HG03060 (cell line): ENCODE data around the gene FRMD8.
A peak's percentile ranks its signal among the peaks of the same experiment; 100 is the strongest.

Experiments used
- ATAC-seq: cut with Tn5 transposase; IDR thresholded peaks from one replicate; pipeline ENCODE4 v1.9.1; 2021; ENCODE audit warnings: low read depth, moderate number of reproducible peaks; ENCODE audit not compliant: unreplicated experiment

Gene FRMD8

DNA sequence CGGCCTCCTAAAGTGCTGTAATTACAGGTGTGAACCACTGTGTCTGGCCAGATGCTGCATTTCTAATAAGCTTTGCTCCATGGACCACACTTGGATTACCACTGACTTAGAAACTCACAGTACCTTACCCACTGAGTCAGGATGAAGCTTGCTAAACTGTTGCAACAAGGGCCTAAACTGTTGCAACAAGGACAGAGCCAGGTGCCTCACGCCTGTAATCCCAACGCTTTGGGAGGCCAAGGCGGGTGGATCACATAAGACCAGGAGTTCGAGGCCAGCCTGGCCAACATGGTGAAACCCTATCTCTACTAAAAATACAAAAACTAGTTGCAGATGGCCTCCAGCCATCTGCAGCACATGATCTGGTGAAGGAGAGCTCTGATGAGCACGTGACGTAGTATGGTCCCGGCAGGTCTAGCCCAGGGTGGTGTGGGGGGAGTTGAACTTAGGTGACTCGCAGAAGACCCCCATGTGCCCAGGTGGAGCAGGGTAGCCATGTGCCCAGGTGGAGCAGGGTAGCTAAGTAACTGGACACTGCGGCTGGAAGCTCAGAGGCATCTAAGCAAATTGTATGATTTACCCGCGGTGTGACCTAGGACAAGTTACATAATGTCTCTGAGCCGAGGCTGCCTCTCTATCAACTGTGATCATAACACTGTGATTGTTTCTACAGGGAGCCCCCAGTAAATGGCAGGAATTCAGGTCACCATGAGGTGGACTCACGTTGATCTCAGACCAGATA, 12.4 kb upstream of the FRMD8 start:
- no peak for ATAC-seq

DNA sequence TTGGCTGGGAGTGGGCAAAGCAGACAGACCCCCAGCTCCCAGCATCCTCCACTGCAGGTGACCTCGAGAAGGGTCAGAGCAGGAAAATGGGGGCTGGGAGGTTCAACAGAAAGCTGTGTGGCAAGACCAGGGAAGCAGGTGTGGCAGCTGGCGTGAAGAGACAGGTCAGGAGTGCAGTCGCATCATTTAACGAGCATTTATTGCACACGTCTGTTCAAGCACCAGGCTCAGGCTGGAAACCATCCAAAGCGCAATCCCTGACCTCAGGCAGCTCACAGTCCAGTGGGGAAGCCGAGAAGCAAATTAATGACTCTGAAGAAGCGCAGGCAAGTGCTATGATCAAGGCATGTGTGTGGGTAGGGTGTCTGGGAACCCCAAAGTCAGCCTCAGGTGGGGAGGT, 11.4 kb upstream of the FRMD8 start:
- no peak for ATAC-seq

DNA sequence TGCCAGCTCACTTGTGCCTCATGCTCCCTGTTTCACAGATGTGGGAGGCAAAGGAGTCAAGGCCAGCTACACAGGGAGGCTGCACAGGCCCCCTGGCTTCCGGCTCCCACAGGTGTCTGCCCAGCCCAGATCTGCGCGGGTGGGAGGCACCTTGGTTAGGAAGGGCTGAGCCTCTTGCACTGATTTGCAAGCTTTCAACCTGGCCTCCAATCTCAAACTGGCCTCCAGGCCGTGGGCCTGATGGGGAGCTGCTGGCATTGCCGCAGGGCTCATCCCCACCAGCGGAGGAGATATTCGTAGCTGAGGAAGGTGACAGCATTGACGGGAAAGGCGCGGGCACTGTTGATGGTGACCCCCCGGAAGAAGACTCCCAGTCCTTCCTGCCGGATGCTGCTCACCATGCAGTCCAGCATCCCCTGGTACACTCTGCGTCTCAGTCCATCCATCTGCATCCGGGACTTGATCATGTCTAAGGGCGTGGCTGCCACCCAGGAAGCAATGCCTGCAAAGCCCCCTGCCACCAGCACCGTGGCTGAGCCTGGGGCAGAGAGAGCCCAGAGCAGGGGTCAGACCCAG, 10.2 kb upstream of the FRMD8 start:
- no peak for ATAC-seq

DNA sequence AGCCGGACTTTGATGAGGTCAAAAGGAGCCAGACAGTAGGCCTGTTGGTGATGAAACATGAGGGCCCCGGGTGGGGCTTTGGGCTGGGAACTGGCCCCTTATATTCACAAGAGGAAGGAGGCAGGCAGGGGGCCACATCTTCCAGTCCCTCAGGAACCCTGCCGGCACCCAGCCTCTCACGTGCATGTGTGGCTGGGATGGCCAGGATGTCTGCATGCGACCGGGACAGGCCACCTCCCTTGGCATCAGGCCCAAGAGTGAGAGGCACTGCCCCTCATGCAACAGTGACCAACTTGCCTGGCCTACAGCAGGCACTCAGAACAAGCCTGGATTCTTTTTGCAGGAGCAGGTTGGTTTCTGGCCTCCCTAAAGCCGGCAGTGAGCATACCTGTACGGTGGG, 9.4 kb upstream of the FRMD8 start:
- ATAC-seq = no peak

DNA sequence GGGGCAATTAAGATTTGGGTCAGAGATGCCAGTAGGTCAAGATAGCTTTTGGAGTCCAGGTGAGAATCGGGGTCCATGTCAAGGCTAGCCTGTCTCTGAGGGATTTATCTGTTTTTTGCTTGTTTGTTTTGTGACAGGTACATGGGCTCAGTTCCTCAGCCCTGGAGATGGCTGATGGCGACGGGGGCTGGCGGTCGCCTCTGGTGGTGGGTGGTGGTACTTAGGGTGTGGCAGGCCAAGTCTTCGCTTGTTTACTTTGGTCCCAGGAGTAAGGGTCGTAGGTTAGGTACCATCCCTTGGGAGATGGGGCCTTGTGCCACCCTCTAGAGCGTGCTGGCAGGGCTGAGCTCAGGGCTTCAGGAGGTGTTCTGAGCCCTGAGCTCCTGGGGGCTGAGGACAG, 8.7 kb upstream of the FRMD8 start:
- ATAC-seq = no peak

DNA sequence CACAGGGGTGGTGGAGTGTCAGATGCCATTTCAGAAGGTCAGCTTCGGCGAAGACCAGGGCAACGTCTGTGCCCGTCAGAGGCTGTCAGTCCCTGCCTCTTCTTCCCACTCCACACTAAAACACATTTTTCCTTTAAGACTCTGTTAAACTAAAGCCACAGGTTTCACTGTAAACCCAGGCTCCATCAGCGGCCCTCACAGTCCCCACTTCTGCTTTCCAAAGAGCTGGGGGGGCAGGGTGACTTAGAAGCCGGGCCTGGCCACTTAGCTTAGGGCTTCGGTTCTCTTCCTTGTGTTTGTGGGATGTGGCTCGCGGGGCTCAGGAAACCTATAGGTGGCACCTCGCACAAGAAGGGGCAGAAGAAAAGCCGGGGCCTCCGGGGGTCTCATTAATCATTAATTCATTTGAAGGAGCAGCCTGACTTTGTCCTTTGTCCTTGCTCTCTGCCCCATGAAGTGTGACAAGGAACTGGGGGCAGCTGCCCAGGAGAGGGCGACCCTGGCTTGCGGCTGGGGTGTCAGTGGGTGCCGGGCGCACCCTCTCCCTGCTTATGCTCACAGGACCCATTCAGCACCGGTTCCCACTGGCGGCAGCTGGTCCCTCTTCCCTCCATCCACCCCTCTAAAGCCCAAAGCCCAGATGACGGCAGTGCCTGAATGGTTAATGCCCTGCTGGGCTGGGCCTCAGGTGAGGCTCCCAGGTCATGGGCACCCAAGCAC, 8.1 kb upstream of the FRMD8 start:
- no peak for ATAC-seq

DNA sequence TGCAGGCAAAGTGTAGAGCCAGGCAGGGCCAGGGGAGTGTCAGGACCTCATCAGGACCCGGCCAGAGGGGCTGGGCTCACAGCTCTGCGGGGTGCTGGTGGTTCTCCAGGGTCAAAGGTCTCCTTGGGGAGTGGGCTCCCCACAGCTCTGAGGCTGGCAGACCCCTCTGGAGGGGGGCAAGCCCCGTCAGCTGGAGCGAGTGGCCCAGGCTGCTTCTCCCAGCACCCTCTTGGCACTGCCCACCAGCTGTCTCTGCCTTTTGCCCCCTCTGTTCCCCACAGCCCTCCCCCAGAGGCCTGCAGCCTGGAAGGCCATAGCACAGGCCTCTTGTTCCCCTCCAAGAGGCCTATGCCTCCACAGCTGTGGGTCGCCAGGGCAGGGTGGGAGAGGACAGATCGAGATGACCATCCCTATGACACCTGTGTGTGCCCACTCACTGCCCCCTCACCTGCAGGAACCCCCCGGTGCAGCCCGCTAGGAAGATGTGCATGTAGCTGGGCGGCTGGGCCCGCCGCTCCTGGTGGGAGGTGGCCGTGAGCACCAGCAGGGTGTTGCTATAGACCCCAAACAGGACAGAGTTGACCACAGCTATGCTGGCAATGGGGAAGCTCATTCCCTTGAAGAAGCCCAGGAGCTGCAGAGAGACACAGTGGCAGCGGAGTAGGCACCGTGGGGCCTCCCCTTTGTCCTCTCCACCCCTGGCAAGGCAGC, 7.4 kb upstream of the FRMD8 start:
- ATAC-seq = no peak

DNA sequence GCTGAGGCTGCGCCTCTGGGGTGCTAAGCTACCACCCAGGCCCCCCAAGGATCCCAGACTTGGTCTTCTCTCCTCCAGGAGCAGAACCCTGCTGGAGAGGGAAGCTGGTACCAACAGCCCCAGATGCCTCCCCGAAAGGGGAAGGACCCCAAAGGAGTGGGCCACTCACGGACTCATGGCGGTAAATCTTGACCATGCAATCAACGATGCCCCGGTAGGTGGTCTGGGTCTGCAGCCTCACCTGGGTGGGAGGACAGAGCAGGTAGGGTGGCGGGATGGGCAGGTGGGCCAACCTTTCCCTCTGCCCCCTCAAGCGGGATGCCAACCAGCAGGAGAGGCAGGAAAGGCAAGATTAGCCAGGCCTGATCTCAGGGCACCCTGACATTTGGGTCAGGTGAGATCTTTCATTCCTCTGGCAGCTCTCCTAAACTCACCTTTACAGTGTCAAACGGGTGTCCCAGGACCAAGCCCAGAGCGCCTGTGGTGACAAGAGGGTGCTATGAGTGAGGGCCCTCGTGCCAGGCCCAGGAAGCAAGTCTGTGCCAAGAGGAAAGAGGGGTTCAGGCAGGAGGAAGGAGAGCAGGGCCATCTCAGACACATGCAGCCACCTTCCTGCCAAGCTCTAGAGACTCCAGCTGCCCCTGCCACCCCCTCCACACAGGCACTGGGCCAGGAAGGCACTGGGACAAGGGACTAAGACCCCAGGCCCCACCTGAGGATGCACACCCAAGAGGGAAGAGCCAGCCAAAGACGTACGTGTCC, 6.6 kb upstream of the FRMD8 start:
- ATAC-seq = no peak

DNA sequence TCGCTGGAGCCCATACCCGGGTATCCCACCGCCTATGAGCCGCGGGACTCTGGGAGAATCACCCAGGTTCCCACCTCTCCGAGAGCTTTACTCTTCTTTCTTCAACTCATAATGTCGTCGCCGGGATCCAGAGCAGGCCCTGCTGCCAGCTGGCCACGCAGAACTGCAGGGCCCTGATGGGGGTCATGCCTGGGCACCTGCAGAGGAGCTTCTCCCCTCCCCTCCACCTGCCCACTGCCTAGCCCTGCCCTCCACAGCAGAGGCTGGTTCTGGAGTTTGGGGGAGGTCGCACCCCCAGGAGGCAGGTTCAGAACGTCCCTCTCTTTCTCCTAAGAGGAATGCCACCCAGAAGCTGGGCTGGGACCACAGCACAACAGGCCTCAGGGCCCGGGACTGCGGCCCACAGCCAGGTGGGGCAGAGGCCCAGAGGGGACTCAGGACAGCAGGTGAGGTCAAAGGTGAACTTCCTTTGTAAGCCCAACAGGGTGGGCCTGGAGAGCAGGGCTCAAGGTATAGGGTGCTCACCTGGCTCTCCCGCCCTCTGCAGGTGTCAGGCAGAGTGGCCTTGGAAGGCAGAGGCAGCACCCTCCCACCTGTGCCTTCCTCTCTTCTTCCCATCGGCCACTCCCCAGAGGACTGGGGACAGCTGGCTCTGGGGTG, 5.8 kb upstream of the FRMD8 start:
- no peak for ATAC-seq

DNA sequence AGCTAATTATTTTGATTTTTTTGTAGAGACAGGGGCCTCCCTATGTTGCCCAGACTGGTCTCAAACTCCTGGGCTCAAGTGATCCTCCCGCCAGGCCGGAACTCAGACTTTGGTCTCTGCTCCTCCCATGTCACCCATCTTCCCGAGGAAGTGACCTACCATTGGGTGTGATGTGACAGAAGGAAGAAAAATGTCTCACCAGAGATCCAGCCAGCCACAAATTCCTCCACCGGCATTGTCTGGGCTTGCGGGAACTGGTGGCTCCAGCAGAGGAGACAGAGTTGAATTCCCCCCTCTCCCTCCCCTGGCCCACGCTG, 4.8 kb upstream of the FRMD8 start:
- no peak for ATAC-seq

DNA sequence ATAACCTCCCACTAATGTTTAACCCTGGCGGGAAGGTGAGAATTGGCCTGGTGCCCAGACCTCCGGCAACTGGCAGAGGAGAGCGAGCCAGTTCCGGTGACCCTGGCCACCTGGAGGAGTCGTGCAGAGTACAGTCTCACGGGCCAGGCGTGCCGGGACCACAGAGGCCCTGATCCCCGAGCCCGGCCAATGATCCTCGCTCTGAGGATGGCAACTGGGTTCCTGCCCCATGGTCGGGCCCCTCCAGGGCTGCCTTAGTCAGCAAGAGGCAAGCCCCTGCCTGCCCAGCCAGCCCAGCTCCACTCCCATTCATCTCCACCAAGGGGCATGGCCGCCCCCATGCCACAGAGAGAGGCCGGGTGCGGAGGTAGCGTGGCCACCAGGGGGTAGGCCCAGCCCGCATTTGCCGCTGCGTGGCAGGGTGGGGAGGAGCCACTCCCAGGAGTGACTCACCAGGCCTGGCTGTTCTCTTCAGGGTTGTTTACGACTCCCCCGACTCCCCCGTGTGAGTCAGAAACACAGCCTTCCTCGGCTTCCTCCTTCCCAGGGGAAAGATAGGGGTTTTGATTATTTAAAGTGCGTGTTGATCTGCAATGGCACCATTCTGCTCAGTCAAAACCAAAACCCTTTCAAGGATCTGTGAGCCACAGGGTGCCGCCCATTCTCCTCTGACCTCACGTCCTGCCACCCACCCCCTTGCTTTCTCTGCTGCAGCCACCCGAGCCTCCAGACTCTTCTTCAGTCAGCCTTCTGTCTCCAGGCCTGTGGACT, 4.2 kb upstream of the FRMD8 start, which contains the start of gene SLC25A45:
Gene SLC25A45 (minus strand): TSS at position 614 of the 771 bp plus-strand sequence. CDS start 695 bp downstream, outside the sequence.
- peak; percentile 52 for ATAC-seq

DNA sequence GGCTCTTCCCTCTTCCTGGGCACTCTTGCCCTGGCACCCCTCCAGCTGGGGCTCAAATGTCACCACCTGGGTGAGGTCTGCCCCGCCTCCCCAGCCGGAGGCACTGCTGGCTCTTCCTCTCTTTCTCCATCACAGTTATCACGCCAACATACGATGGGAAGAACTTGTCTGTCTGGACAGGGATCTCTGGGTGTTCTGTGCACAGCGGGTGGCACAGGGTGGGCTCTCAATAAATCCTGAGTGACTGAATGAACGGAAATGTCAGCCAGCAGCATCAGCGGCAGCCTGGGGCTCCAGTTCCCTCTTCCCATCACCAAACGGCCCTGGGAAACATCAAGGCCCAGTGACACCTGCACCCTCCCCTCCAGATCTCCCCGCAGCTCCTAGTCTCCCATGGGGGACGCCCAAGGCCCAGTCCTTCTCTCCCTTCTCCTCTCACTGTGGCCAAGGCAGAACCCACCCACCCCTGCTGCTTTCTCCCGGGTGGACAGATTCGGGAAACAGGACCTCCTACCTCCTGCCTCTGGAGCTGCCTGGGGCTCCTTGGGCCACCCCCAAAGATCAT, 3.6 kb upstream of the FRMD8 start:
- ATAC-seq = no peak

DNA sequence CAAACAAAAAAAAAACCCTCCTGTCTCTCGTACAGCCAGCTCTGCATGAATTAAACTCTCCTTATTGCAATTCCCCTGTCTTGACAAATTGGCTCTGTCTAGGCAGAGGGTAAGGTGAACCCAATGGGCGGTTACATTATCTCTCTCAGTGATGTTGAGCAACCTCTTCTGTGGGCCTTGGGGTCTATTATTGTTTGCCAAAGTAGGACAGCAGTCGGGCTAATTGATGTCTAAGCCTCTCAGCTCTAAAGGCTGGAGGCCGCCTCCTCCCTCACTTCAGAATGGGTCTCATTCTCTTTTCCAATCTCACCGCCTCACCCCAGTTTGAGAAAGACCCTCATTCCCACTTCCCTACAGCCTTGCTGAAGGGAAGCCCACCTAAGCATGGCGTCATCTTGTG, 2.7 kb upstream of the FRMD8 start:
- ATAC-seq = no peak

DNA sequence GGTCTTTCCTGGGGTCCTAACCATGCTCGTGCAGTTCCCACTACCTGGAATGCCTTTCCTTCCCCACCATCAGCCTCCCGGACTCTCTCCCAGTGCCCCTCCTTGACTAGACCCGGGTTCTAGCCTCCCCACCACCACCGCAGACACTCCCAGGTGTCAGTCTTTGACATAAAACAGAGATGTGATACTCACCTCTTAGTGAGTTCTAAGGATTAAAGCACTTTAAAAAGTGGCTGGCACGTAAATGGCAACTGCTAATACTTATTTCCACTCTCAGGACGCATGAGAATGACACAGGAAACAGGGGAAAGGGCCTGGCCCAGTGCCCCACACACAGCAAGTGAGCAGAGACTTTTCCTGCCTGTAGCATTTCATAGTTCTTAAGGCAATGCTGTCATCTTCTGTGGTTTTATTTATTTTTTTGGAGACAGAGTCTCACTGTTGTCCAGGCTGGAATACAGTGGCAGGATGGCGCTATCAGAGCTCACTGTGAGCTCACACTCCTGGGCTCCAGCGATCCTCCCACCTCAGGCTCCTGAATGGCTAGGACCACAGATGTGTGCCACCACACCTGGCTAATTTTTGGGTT, 2.0 kb upstream of the FRMD8 start:
- no peak for ATAC-seq

DNA sequence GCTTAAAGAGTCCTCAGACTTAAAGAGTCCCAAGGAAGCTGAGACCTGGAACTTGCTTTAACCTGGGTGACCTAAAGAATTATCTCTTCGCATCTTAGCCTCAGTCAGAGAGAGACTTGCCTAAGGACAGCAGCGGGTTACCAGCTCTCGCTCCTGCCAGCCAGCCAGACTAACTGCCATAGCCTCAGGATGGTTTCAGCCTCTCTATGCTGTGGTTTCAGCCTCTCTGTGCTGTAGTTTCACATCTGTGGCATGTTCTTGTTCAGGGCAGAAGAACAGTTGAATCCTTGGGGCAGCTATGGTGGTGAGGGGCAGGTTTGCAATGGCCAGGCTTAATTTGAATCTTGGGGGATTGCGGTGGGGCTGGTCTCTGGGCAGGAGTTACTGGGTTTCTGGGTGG, 2.3 kb downstream of the FRMD8 start:
- no peak for ATAC-seq

DNA sequence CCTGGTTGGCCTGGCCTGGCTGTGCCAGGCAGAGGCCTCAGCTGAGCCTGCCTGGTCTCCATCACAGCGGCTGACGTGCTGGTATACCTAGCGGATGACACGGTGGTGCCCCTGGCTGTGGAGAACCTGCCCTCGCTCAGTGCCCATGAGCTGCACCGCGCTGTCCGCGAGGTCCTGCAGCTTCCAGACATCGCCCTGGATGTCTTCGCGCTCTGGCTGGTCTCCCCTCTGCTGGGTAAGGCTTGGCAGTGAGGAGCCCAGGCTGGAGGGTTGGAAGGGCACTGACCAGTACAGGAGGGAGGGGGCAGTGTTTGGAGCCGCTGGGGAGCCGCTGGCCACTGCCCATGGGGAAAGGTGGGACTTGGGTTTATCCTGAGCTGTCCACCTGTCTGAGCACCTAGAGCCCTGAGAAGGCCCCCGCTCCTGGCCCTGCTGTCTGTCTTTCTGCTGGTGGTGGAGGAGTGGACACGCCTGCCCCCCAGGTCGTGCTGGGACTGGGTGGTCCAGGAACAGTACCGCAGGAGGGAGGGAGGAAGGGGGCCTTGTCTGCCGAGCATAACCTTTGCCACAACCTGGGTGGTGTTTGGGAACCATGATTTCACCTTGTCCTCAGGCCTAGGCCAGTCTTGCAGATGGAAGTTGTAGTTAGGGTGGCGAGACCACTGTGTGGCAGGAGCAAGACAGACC, 3.0 kb downstream of the FRMD8 start:
- ATAC-seq = no peak

DNA sequence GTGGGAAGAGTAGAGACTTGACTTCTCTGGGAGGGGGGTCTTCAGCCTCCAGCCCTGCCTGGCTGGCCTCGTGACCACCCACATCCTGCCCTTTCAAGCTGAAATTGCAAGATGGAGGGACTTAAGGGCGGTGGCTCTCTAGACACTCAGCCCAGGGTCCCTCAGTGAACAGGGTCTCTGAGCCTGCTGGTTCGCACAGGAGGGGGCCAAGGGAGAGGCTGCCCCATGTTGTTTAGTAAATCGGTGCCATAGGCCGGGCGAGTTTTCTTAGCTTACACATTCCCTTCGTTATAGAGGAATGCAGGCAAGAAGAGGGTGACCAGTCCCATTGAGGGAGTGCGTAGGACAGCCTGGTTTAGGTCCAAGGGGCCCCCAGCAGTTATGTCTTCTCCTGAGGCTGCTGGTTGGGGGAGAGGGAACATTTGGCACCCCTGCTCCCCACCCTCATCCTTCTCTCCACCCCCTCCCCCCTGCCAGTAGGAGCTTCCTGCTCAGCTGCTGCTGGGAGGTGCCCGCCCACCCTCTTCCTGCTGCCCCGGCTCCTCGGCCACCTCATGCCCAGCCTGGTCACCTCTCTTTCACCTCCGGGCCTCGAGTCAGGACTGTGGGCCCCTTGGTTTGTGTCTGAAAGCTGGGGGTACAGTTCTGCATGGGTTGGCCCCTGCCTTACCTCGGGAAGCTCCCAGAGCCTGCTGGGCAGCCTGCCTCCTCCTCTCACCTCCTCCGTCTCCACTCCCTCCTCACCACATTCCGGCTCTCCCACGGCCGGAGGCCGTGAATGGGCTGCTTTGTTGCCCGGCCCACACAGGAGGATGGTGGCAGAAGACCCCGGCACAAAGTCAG, 3.9 kb downstream of the FRMD8 start:
- no peak for ATAC-seq
